NOMO-1 treated with dmso at 0.1 percent for 144 hours (cell line): ENCODE data around the gene PADI2.
A peak's percentile ranks its signal among the peaks of the same experiment; 100 is the strongest.

Experiments used
- DNase-seq: peaks from one replicate; lab custom pipeline; 2025; ENCODE audit not compliant: unreplicated experiment; lab: John Stamatoyannopoulos, UW

PADI2 gene

DNA sequence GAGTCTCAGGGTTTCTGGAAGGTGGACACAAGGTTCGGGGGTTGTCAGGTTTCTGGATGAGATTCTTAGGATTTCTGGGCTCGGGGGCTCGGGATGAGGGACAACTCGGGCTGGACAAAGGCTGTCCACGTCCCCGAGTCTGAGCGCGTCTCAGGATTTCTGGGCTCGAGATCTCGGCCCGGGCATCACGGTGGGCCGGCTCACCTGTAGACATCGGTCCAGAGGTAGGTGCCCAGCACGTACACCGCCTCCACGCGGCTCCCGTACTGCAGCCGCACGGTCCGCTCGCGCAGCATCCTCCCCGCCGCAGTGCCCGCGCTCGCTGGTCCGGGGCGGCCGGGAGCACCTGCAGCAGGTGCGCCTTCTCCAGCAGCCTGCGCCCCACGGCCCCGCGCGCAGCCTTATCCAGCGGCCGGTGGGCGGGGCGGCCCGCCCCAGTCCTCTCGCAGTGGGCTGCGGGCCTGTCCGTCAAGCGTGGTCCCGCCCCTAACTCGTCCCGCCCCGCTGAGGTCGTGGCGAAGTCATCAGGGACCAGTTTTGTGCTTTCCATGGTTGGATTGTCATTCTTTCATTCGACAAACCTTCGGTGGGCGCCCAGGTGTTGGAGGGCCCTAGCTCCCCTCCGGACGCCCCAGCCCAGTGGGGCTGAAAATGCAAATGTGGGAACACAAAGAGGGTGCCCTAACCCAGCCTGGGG lies at the start of gene PADI2:
Gene PADI2 (minus strand): TSS at position 376 of the 697 bp plus-strand sequence. CDS start 80 bp downstream, at position 296.
- peak; percentile 40 for DNase-seq

DNA sequence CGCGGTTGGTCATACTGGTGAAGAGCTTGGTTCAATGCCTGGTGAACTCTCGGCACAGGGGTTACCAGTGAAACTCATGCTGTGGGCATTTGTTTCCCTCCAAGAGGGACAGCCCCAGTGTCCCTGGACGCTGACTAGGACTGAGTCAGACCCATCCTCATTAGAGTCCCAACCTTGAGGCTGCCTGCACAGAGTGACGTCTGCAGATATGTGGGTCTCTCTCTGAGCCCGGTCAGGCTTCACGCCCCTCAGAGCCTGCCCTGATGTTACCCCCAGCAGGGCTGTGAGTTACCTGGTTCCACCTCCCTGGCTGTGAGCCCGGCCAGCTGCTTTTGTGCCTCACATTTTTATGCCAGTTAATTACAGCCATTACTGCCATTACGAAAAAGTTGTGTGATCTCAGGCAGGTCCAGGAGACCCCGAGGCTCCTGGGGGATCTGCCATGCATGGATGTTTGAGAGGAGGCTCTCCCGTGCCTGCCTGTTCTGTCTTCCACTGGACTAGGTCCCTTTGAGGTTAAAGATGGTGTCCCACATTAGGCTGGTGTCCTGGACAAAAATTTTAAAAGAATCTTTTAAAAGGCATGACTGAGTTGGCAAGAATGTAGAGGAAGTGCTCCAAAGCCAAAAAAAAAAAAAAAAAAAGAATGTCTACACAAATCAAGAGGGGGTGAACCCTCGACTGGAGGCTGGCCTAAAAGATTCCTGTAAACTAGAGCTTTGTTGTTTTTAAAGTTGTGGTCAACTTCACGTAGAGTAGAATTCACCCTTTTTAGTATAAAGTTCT lies 49.0 kb upstream of the PADI2 start:
- DNase-seq: no peak

DNA sequence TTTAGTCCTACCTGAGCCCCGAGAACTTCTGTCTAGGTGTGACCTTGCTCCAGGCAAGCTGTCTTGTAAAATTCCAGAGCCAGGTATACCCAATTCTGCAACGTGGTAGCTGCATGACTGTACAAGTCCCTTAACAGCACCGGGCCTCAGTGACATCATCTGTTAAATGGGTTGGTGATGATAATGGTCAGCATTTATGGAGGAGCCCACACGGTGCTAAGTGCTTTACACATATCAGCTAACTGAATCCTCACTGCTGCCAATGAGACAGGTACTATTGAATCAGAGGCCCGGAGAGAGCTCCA lies 48.5 kb upstream of the PADI2 start:
- no peak for DNase-seq

DNA sequence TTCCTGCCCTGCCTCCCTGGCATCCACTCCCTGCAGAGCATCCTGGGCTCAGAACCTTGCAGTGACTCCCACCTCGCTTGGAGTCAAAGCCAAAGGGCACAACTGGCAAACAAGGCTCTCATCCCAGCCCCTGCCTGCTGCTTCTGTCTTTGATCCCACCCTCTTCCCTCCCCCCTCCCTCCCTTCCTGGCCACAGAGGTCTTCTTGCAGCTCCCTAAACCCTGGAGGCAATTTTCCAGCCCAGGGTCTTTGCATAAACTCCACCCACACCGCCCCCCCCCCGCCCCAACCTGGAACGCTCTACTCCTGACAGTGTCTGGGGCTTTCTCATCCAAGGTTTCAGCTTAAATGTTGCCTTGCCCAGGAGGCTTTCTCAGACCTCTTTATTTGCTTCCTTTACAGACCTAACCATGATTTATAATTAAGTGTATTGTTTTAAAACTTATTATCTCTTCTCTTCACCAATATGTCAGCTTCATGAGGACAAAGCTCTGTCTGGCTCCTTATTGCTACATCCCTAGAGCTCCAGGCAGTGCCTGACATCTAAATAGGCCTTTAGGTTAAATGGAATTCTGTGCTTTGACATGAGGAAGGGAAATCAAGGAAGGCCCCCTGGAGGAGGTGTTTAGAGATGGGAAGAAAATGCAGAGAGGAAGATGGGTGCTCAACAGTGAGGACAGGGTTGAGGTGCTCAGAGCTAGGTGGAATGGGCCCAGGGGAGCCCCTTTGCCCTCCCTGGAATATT lies 48.0 kb upstream of the PADI2 start:
- no peak for DNase-seq

DNA sequence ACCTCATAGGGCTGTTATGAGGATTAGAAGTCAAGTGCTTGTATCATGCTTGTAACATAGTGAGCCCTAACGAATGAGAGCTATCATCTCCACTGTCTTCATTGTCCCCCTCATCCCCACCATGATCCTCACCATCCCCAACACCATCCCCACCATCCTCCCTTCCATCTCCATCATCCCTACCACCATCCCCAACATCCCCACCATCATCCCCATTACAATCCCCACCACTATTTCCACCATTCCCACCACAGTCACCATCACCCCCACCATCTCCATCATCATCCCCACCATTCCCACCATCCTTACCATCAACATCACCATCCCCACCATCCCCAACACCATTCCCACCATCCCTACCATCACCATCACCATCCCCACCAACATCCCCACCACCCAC lies 46.6 kb upstream of the PADI2 start:
- no peak for DNase-seq

DNA sequence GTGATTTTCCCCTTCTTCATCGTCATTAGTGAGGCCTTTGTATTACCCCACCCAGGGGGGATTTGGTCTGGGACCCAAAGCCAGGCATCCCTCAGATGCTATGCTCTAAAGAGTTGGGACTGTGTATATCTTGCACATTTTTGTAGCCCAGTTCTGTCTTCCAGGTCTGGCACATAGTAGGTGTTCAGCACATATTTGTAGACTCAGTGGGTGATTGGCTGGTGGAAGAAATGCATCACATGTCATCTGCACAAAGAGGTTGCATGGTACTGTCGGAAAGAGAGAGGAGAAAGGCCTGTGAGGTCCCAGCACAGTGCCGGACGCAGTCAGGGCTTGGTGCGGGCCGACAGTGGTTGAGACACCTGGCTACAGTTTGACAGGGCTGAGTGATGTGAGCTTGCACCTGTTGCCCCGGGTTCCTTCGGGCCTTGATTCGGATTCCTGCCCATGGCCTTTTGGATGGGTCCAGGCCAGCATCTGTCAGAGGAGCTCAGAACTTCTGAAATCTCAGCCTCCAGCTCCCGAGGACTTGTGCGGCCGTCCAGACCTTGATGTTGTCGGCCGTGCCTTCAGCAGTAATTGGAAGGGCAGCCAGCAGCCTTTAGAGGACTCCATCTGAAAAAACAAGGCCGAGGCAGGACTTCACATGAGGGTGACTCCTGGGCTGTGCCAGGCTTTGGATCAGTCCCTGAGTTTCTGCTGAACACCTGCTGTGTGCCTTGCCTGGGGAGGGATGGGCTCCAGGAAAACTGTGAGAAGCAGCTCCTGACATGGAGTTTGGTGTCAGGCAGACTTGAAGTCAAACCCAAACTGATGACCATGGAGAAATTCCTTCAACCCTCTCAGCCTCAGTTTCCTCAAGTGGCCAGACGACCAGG lies 44.8 kb upstream of the PADI2 start:
- no peak for DNase-seq

DNA sequence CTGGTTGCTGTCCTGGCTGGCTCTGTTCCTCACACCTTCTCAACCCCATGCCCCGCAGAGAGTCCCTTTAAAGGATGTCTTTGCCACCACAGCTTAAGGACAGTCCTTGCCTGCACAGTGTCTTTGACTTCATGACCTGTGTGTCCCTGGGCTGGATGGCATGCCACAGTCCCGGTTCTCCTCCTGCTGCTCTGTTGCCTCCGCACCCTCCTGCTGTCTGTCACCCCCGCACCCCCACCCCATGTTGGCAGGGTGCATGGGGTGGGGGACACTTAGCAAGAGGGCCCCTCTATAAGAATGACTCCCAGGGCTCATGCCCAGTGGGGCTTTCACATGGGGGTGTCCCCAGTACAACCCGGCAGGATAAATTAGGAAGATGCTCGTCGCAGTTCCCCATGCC lies 44.1 kb upstream of the PADI2 start:
- no peak for DNase-seq

DNA sequence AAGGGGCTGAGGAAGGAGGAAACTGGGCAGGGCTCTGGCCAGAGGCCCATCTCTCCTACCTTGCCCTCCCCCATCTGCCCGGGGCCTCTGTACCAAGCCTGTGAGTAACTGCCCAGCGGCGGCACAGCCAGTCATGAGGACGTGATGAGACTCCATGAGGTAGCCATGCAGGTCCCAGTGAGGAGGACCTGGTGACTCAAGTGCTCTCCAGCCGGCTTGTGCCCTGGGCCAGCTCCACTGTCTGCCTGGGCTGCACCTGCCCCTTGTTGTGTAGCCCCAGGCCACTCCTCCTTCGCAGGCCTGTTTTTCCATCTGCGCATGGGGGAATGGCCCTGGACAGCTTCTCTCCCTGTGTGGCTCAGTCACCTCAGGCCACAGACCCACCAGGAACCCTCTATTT lies 43.7 kb upstream of the PADI2 start:
- DNase-seq: no peak

DNA sequence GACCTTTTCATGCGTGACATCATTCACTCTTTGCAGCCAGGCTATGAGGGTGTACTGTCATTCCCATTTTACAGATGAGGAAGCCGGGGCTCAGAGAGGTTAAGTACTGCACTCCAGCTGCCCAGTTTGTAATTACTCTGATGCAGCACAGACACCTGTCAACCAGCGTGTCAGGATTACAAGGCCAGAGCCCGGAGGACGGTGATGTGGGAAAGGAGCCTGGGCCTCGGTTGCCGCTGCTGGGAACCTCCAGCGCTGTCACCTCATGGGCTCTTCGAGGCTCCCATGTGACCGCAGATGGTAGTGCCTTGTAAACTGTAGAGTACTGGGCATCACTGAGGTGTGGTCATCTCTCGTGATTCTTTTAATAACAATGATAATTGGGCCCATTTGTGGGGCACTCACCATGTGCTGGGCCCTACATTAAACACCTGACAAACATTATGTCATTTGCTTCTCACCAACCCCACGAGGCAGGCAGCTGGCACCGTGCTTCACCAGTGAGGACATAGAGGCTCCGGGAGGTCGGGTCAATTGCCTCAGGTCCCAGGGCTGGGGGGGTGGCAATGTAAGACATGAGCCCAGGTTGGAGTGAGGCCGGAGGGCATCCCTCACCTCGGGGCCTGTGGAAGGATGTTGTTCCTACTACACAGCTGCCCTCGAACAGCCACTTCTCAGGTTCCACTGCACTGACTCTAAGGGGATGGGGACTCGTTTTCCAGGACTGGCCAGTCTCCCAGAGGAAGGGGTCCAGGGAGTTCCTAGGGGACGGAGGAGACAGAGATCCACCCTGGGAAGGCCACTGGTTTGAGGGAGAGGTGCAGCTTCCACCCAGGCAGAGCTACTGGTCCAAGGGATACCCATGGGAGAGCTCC lies 42.9 kb upstream of the PADI2 start:
- no peak for DNase-seq

DNA sequence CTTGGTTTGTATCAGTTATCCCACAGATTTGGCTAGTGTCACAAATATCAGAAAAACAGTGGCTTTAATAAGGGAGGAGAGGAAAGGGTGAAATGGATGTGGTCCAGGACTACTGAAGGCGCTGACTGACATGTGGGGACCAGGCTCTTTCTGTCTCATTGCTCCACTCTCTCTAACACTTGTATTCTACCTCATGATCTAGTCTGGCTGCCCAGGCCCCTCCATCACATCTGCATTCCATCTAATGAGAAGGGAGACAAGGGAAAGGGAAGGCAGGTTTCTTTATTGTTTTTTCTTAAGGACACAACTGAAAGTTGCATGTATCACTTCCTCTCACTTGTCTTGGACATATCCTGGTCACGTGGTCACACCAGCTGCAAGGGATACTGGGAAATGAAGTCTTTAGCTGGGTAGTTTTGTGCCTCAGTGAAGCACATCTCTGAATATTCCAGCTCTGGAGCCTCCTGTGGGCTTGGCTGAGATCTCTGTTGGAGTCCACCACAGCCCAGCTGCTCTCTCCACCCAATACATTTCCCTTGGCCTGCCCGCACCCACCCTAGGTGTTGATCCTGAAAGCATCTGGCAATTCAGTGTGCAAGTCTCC lies 42.0 kb upstream of the PADI2 start:
- DNase-seq: no peak

DNA sequence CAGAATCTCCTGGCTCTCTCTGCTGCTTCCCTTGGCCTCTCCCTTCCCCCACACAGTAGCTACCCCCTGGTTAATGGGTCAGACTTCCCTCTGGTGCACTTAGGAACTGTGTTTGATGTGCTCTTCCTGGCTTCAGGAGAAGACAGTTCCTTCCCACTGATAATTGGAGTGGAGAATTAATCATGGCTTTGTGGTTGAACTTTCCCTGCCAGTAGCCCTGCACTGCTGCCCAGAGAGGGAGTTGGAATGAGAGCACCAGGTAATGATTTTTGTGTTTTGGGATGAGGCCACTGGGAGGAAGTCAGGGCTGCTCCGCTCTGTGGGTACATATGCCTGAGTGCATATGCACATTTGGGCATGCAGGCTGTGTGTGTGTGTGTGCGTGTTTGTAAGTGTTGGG lies 39.7 kb upstream of the PADI2 start:
- DNase-seq: no peak

DNA sequence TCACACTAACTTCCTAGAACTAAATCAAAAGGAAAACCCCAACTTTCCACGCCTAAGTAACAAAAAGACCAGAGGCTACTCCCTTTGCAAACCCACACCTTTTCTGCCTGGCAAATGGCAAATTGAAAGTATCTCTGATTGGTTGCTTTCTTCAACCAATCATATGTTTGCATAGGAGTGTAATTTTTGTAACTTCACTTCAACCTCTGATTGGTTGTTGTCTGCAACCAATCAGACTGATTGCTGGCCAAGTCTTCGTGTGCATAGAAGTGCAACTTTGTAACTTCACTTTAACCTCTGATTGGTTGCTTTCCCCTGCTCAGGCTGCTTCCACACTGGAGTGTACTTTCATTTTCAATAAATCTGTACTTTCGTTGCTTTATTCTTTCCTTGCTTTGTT lies 36.9 kb upstream of the PADI2 start:
- no peak for DNase-seq

DNA sequence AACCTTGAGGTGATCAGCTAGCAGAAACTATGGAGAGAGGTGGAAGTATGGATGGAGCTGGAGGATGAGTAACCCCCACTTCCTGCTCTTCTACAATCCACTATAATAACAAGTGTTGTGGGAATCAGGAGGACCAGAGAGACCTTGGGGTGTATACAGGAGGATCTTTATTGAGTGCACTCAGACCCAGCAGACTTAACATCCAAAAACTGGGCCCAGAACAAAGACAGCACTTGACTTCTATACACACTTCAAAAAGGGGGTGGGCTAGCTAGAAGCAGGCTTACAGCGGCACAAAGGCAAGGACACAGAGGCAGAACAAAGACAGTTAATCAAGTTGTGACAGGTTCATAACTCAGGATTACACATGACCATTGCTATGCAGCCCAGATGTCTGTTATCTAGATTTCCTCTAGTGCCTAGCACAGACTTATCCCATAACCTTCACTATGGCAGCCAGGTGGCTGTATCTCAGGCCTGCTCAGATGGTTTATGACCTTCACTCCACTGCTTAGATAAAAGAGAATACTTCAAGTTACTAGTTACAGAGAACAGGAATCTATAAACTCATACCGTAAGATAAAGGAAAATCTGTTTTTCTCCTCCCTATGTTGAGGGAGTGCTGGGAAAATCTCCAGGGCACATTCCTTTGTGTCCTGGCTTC lies 36.1 kb upstream of the PADI2 start:
- DNase-seq: no peak

DNA sequence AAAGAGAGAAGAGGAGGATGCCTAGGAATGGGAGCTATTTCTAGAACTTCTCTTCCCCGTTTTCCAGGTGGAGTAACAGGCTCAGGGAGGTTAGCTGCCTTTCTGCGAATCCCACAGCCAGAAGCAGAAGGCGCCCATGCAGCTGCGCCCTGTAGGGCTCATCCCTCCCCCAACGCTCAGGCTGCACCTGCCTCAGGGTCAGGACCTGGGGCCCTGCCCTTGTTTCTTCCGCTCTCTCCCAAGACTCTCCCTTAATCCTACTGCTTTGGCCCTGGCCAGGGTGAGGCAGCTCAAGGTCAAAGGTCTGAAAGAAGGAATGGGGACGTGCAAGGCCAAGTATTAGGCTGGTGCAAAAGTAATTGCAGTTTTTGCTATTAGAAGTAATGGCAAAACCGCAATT lies 30.5 kb upstream of the PADI2 start:
- no peak for DNase-seq

DNA sequence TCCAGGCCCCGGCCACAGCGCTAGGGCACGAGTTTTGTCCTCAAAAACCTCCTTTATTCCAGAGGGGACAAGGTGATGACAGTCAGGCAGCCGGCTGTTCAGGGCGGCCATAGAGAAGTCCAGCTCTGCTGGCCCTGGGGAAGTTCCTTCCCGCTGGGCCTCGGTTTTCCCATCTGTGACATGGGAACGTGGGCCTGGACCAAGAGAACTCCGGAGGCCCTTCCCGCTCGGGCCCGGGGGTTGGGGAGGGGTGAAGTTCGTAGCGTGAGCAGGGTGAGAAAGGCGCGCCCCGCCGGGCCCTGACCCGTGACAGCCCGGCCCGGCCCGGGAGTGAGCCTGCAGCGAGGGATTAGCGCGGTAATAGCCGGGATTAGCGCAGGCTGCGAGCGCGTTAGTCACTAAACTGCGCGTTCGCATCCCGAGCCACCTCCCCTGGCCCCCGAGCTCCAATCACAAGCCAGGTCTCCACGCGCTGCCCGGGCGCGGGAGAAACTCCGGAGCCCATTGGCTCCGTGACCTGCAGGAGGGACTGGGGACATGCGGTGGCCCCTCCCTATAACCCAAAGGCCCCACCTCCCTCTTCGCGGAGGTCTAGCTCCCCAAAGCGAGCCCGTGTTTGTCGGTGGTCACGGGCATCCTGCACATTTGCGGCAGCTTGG lies 29.8 kb upstream of the PADI2 start:
- DNase-seq: no peak

DNA sequence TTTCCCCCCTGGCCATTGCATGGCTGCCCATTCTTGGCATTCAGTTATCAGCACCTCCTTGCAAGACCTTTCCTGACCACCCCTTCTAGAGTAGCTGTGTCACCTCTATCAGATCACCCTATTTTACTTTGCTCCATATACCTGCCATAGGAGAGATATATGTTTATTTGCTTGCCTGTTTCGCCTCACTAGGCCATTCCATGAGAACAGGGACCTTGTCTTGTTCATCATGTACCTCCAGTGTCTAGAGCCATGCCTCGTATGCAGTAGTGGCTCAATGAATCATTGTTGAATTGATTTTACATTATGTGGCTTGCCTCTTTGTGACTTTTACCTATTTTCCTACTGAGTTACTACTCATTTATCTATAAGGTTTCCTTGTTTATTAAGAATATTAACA lies 26.4 kb upstream of the PADI2 start:
- DNase-seq: no peak

DNA sequence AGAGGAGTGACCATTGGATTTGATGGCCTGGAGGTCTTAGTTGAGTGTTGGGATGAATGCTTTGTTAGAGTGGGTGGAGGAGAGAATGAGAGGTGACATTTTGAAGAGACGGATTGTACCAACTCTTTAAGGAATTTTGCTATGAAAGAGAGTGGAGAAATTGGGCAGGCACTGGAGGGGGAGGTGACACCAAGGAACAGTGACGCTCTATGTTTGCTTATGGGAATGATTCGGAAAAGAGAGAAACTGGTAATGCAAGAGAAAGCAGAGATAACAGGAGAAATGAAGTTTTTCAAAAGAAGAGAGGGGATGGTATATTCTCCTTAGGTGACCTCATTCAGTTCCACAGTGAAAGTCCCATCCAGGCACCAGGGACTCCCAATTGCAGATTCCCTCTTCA lies 24.5 kb upstream of the PADI2 start:
- no peak for DNase-seq

DNA sequence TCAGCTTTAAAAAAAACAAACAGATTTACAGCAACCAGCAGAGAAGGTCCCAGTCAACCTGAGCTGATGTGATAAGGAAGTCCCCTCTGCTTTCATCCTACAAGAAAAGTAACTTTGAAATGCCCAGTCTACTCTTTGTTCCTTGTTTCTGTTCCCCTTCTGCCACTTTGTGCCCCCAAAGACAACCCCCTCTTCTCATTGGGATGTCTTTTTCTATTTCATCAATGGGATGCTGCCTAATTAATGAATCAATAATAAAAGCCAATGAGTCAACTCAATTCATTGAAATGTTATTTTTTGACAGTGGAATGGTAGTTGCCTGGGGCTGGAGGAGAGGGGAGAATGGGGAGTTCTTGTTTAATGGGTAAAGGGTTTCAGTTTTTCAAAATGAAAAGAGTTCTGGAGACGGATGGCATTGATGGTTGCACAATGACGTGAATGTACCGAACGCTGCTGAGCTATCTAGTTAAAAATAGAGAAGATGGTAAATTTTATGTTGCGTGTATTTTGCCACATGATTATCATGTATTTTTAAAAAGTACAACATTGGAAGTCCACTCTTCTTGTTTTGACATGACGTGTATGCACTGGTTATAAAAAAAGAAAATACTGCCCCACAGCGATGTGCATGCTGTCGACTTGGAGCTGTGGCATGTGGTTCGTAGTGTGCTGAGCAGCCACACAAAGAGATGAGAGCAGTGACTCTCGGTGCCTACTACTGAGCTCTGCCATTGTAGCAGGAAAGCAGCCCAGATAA lies 22.4 kb upstream of the PADI2 start:
- peak; percentile 80 for DNase-seq
